ENCODE measurements around the gene OLR1.

DNA sequence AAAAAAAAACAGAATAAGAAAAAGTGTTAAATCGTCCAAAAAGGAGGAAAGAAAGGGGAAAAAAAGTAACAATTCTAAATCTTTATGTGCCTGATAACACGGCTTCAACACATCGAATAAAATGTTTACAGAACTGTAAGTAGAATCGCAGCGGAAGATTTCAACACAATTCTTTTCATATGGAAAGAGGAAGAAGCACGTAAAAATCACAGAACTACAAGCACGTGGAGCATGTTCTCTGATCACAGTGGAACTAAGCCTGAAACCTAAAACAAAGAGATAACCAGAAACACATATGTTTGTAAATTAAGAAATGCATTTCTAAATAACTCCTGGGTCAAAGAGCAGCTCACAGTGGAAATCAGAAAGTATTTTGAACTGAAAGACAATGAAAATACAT is 50.7 kb downstream of the OLR1 start:
- no peak for TF ChIP-seq CTCF (IDR thresholded peaks at IDR 0.05; ENCODE audit: low read depth, low read length)
- TF ChIP-seq EZH2phosphoT487 (IDR thresholded peaks at IDR 0.05; ENCODE audit: low read depth): no peak
